Fibroblast of mammary gland (primary cell): ENCODE data around the gene SRA1.
"Not testable (repeated sequence)": the region's sequence is repeated elsewhere in the genome, so short reads cannot be mapped to it uniquely, and the experiment has no call there.

Experiments used
- DNase-seq: peaks from one replicate; pipeline ENCODE4 v3.0.0-alpha.2; 2010; ENCODE audit warnings: low read depth
- H3K4me3 ChIP-seq: 2 replicates; pipeline ENCODE4 v1.5.1; 2011; ENCODE audit warnings: low read depth, mild to moderate bottlenecking, low read length, moderate library complexity; ENCODE audit not compliant: control insufficient read depth
- TF ChIP-seq, protein P1 (sequence below): conservative IDR thresholded peaks from 2 replicates; pipeline ENCODE4 v1.5.1; 2011; ENCODE audit warnings: low read depth, low read length, inconsistent platforms; ENCODE audit not compliant: control insufficient read depth, insufficient read depth

The SRA1 gene

DNA sequence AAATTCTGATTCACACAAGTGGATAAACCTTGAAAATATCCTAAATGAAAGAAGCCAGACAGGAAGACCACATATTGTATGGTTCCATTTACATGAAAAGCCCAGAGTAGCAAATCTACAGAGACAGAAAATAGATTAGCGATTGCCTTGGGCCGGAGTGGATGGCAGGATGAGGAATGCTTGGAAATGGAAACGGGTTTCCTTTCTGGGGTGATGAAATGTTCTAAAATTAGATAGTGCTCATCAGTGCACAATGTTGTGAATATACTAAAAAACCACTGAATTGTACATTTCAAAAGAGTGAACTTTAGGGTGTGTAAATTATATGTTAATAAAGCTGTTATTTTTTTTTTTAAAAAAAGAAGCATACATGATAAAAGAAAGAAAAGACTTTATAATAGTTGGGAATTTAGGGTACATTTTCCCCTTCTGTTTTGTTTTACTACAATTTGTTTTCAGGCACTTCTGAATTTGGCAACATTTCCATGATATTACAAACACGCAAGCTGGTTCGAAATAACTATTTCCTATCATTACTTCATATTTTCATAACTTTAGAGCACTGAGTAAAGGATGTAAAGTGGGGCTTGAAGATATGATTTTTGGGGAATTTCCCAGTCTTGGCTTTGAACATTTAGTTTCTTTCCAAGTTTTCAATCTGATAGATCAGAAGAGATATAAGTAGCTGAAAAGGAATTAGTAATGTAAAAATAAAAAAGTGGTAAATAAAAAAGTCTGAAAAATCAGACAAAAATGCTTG is 31.2 kb upstream of the SRA1 start:
- DNase-seq = peak; percentile 51
- TF ChIP-seq, protein P1, sequence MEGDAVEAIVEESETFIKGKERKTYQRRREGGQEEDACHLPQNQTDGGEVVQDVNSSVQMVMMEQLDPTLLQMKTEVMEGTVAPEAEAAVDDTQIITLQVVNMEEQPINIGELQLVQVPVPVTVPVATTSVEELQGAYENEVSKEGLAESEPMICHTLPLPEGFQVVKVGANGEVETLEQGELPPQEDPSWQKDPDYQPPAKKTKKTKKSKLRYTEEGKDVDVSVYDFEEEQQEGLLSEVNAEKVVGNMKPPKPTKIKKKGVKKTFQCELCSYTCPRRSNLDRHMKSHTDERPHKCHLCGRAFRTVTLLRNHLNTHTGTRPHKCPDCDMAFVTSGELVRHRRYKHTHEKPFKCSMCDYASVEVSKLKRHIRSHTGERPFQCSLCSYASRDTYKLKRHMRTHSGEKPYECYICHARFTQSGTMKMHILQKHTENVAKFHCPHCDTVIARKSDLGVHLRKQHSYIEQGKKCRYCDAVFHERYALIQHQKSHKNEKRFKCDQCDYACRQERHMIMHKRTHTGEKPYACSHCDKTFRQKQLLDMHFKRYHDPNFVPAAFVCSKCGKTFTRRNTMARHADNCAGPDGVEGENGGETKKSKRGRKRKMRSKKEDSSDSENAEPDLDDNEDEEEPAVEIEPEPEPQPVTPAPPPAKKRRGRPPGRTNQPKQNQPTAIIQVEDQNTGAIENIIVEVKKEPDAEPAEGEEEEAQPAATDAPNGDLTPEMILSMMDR = no peak
- H3K4me3 ChIP-seq = no peak overlapping the region

DNA sequence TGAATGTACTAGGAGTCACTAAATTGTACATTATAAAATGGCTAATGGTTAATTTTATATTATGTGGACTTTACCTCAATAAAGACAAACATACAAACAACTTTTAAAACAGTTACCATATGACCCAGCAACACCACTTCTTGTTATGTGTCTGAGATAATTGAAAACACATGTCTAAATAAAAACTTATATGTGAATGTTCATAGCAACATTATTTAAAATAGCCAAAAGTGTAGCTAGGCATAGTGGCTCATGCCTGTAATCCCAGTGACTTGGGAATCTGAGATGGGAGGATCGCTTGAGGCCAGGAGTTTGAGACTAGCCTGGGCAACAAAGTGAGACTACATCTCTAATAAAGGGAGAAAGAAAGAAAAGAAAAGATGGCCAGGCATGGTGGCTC is 30.2 kb upstream of the SRA1 start:
- TF ChIP-seq, protein P1 = no peak
- no peak overlapping the region for H3K4me3 ChIP-seq

DNA sequence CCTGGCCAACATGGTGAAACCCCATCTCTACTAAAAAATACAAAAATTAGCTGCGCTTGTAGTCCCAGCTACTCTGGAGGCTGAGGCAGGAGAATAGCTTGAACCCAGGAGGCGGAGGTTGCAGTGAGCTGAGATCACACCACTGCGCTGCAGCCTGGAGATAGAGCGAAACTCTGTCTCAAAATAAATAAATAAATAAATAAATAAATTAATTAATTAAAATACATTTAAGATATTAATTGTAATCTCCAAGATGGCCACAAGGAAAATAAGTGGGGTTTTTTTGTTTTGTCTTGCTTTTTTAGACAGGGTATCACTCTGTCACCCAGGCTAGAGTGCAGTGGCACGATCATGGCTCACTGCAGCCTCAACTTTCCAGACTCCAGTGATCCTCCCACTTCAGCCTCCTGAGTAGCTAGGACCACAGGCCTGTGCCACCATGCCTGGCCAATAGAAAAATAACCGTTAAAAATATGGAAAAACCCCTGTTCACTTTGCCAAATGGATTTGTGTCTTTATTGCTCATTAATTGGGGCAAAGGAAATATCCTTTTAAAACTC is 22.0 kb upstream of the SRA1 start:
- DNase-seq, H3K4me3 ChIP-seq: not testable (repeated sequence)

More for the DNA sequence above, 30.2 kb upstream of the SRA1 start:
- DNase-seq = peak; percentile 32

DNA sequence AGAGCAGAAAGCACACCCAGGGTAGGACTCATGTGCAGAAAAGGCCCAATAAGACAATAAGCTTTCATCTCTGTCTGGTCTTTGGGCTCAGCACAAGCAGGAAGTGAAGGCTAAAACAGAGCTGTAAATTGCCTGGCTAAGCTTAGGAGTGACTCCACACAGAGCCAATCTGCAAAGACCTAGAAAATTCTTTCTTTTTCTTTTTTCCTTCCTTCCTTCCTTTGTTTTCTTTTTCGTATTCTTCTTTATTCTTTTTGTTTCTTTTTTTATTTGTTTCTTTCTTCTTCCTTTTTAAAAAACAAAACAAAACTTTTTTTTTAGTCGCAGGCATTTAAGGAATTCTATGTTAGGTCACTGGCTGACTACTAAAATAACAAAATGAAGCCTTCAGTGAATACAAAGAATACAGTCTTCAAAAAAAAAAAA is 19.5 kb upstream of the SRA1 start:
- TF ChIP-seq, protein P1 = no peak
- DNase-seq = no peak
- no peak overlapping the region for H3K4me3 ChIP-seq

DNA sequence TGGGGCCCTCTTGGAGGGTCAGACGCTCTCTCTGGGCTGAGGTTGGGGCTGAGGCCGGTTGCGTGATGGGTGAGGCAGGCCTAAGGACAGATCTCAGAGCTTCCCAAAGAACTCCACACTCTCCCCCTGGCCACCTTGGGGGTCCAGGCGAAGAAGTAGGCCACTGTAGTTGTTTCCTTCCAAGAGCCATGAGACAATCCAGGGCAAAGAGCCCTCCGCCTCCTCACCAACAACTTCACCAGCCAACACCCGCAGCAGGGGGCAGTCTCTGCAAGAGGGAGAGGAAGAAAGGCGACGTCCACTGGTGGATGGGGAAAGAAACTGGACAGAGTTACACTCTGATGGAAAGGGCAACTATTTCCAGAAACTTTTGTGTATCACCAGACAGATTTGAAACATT is 18.0 kb upstream of the SRA1 start:
- DNase-seq = peak; percentile 70
- TF ChIP-seq, protein P1 = peak; percentile 66
- H3K4me3 ChIP-seq = no peak overlapping the region

DNA sequence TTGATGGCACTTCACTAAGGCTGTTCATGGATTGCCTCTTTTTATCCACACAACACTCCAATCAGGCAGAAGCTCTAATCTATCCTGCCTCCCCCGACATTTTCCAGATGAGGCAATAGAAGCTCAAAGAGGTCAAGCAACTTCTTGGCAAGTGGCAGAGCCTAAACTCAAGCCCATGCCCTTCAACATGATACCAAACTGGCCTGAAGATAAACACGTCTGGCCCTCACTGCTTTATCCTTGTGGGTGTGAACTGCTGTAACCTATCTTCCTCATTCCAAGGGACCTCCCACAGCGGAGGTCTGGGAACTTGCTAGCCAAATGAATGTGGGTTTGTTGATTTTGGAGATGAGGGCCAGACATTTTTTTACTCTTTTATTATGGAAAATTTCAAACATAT is 16.9 kb upstream of the SRA1 start:
- TF ChIP-seq, protein P1 = no peak
- DNase-seq = no peak
- H3K4me3 ChIP-seq = no peak overlapping the region

DNA sequence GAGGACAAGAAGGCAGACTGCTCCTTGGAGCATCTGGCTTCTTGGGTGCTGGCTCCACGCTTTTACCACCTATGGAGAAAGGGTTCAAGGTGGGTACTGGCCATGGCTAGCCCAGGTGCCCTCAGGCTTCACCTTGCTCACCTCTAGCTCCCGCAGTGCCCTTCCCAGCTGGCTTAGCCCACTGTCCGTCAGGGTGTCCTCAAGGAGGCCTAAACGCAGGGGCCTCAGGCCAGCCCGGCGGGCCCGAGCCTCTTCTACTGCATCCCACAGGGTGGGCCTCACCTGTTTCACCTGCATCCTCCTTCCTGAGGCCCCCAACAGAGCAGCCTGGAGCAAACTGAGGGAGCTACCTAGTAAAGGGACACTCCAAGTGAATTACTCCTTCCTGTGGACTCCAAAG is 16.4 kb upstream of the SRA1 start:
- no peak overlapping the region for H3K4me3 ChIP-seq
- DNase-seq = no peak
- TF ChIP-seq, protein P1 = no peak
